ENCODE measurements around the gene WASL. TPM values are rescaled to one million over a fixed set of nuclear protein-coding genes. Genes with fewer than 3 reads are reported as not detected.

The WASL gene
- total RNA-seq, 4 donors from 2014 or later: 29.3 to 40.0 (median 29.7) TPM

DNA sequence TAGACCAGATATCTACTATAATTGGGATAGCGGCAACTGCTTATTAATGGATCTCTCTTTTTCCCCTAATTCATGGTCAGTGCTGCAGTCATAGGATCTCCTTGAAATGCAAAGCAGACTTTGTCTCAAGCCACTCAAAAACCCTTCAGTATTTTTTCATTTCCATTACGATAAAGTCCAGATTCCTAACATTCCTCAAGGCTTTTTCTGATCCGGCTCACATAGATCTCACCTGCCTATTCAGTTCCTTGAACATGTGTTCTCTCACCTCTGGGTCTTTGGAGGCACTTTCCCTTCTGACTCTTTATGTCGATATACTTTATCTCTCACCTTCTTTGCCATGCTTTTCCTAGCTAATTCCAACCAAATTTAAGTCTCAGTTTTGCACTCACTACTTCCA, 25.7 kb upstream of the WASL start:
- no peaks in the 10 kb centered on the region for H3K9me3 ChIP-seq
- H3K4me1 ChIP-seq: no peaks in the 10 kb centered on the region
- no peak for DNase-seq (ENCODE audit: low spot score in 2 of 2)
- 71% methylated on average over 4 of the region's 4 CpGs for WGBS
- H3K27me3 ChIP-seq: peaks cover 7% of the 10 kb centered on the region
- TF ChIP-seq POLR2AphosphoS5 (IDR thresholded peaks at IDR 0.05): no peak
- TF ChIP-seq POLR2A (IDR thresholded peaks at IDR 0.05): no peak
- TF ChIP-seq CTCF (IDR thresholded peaks at IDR 0.05): no peak
- TF ChIP-seq EP300 (IDR thresholded peaks at IDR 0.05): no peak
- H3K27ac ChIP-seq: no peak overlapping the region
- no peak overlapping the region for H3K4me3 ChIP-seq
- H3K36me3 ChIP-seq: no peaks in the 10 kb centered on the region

DNA sequence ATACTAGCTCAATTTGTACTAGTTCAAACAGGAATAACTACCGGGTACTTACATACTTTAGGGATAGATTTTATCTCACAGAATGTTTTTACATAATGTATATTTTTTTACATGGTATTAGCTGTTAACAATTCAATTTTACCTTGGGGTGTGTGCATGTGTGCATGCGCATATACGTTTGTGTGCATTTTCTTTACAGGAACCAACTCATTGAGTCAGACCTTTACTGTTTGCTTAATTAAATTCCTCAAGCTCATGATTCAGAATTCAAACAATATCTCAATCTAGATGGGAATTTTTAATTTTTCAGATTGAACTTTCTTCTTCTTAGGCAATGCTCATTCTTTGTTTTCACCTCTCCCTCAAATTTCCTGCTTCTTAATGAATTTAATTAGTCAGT, 24.7 kb upstream of the WASL start:
- TF ChIP-seq EP300 (IDR thresholded peaks at IDR 0.05) (no peak), POLR2A (IDR thresholded peaks at IDR 0.05) (no peak), CTCF (IDR thresholded peaks at IDR 0.05) (no peak), POLR2AphosphoS5 (IDR thresholded peaks at IDR 0.05) (no peak)
- no peak overlapping the region for H3K27ac ChIP-seq
- H3K36me3 ChIP-seq: no peaks in the 10 kb centered on the region
- 74% methylated on average over 3 of the region's 3 CpGs for WGBS
- no peak overlapping the region for H3K4me3 ChIP-seq
- H3K4me1 ChIP-seq: no peaks in the 10 kb centered on the region
- DNase-seq (ENCODE audit: low spot score in 2 of 2): no peak
- peaks cover 7% of the 10 kb centered on the region for H3K27me3 ChIP-seq
- H3K9me3 ChIP-seq: no peaks in the 10 kb centered on the region

DNA sequence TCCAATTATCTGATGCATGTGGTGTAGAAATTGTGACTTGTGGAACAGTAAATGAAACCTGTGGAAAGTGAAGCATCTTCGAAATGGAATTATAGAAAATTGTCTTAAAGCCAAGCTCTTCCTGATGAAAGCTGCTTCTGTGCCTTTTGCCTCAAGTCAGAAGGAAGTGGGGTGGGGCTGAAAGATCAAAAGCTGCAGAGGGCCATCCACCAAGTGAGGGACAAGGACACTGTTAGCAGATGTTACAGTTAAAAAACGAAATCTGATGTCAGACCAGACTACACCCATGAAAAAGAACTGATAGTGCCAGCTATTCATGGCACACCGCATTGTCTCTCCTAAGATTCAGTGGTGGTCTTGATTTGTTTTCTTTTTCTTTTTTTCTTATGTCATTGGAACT, 23.8 kb upstream of the WASL start:
- Histone ChIP-seq H3K4me1 (no peaks in the 10 kb centered on the region), H3K4me3 (no peak overlapping the region), H3K36me3 (no peaks in the 10 kb centered on the region), H3K9me3 (no peaks in the 10 kb centered on the region), H3K27ac (no peak overlapping the region), H3K27me3 (peaks cover 7% of the 10 kb centered on the region)
- WGBS: 44% methylated on average over 3 of the region's 3 CpGs
- no peak for DNase-seq (ENCODE audit: low spot score in 2 of 2)
- TF ChIP-seq EP300 (IDR thresholded peaks at IDR 0.05) (no peak), CTCF (IDR thresholded peaks at IDR 0.05) (no peak), POLR2A (IDR thresholded peaks at IDR 0.05) (no peak), POLR2AphosphoS5 (IDR thresholded peaks at IDR 0.05) (no peak)

DNA sequence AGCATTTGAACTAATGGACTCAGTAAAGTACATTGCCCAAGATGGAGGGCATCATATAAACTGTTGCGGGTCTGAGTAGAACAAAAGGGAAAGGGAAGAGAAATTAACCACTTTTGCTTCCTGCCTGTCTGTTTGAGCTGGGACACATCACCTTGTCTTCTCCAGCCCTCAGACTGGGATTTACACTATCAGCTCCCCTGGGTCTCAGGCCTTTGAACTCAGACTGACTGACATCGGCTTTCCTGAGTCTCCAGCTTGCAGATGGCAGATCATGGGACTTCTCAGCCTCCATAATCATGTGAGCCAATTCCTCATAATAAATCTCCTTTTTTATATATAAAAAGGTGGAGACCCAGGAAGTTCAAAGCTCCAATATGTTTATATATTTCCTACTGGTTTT, 23.0 kb upstream of the WASL start:
- Histone ChIP-seq H3K36me3 (no peaks in the 10 kb centered on the region), H3K27ac (no peak overlapping the region), H3K9me3 (no peaks in the 10 kb centered on the region), H3K4me1 (no peaks in the 10 kb centered on the region), H3K27me3 (peaks cover 7% of the 10 kb centered on the region), H3K4me3 (no peak overlapping the region)
- no peak for TF ChIP-seq EP300 (IDR thresholded peaks at IDR 0.05)
- WGBS: 79% methylated on average over 2 of the region's 2 CpGs
- no peak for DNase-seq (ENCODE audit: low spot score in 2 of 2)

DNA sequence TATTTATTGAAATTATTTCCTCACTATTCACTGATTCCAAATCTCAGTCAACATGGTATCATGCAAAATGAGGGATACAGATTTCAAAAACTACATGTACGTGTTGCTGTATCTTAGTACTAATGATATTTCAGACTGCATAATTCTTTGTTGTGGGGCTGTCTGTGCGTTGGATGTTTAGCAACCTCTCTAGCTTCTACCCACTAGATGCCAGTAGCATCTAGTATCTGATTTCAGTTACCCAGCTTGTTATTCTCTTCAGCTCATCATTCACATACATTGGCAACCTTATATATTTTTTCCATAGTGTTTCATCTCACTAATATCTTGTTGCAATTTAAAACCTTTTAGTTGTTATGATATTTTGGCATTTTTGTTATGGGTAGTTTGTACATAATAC, 22.5 kb upstream of the WASL start:
- H3K9me3 ChIP-seq: no peaks in the 10 kb centered on the region
- WGBS: 69% methylated on average over 2 of the region's 2 CpGs
- no peak overlapping the region for H3K27ac ChIP-seq
- no peaks in the 10 kb centered on the region for H3K4me1 ChIP-seq
- TF ChIP-seq POLR2A (IDR thresholded peaks at IDR 0.05) (no peak), CTCF (IDR thresholded peaks at IDR 0.05) (no peak), EP300 (IDR thresholded peaks at IDR 0.05) (no peak), POLR2AphosphoS5 (IDR thresholded peaks at IDR 0.05) (no peak)
- no peak overlapping the region for H3K4me3 ChIP-seq
- H3K27me3 ChIP-seq: peaks cover 3% of the 10 kb centered on the region
- H3K36me3 ChIP-seq: no peaks in the 10 kb centered on the region
- no peak for DNase-seq (ENCODE audit: low spot score in 2 of 2)

DNA sequence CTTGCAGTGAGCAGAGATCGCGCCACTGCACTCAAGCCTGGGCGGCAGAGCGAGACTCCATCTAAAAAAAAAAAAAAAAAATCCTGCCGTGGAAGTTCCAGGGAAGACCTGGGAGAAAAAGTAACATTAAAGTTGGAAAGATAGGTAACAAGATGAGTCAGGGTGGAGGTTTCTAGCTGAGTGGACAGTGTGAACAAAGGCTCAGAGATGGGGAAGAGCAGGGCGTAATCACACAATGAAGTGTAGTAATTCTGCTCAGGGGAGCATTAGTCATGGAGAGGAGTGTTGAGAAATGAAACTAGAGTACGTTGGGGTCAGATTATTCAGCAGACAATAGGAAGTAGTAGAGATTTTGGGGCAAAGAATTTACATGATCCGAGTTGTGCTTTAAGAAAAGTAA, 21.6 kb upstream of the WASL start:
- no peak for DNase-seq (ENCODE audit: low spot score in 2 of 2)
- Histone ChIP-seq H3K4me3 (no peak overlapping the region), H3K27ac (no peak overlapping the region), H3K9me3 (no peaks in the 10 kb centered on the region), H3K4me1 (no peaks in the 10 kb centered on the region), H3K36me3 (no peaks in the 10 kb centered on the region), H3K27me3 (no peaks in the 10 kb centered on the region)
- 83% methylated on average over 8 of the region's 8 CpGs for WGBS
- TF ChIP-seq POLR2A (IDR thresholded peaks at IDR 0.05) (no peak), CTCF (IDR thresholded peaks at IDR 0.05) (no peak), POLR2AphosphoS5 (IDR thresholded peaks at IDR 0.05) (no peak), EP300 (IDR thresholded peaks at IDR 0.05) (no peak)
